Neural progenitor cell (in vitro differentiated cells): ENCODE measurements around the gene CPNE4. TPM values are rescaled to one million over a fixed set of nuclear protein-coding genes. Genes with fewer than 3 reads are reported as not detected.

Source experiments
- DNase-seq: peaks from one replicate; pipeline ENCODE4 v3.0.0-alpha.2; 2016; ENCODE audit warnings: low spot score
- H2AFZ ChIP-seq: fragments of 200-600 bp; sonication (generic); replicated peaks from 2 replicates; pipeline ENCODE4 v1.6.1; 2016; ENCODE audit warnings: antibody characterized with exemption
- H3F3A ChIP-seq: fragments of 200-600 bp; sonication (generic); 2 replicates; pipeline ENCODE4 v1.6.1; 2016; ENCODE audit warnings: antibody characterized with exemption, low read depth
- H3K27ac ChIP-seq: fragments of 200-600 bp; sonication (generic); 2 replicates; pipeline ENCODE4 v1.5.1; 2016; ENCODE audit warnings: mild to moderate bottlenecking
- H3K27me3 ChIP-seq: fragments of 200-600 bp; sonication (generic); 2 replicates; pipeline ENCODE4 v1.6.1; 2016; ENCODE audit warnings: mild to moderate bottlenecking, moderate library complexity
- H3K36me3 ChIP-seq: fragments of 200-600 bp; sonication (generic); 2 replicates; pipeline ENCODE4 v1.5.1; 2016
- H3K4me1 ChIP-seq: fragments of 200-600 bp; sonication (generic); 2 replicates; pipeline ENCODE4 v1.6.1; 2016; ENCODE audit warnings: mixed run types
- H3K4me2 ChIP-seq: fragments of 200-600 bp; sonication (generic); 2 replicates; pipeline ENCODE4 v1.6.1; 2016
- H3K4me3 ChIP-seq: fragments of 200-600 bp; sonication (generic); 2 replicates; pipeline ENCODE4 v1.5.1; 2016
- H3K79me2 ChIP-seq: fragments of 200-600 bp; sonication (generic); 2 replicates; pipeline ENCODE4 v1.6.1; 2016; ENCODE audit warnings: low read depth
- H3K9ac ChIP-seq: fragments of 200-600 bp; sonication (generic); 2 replicates; pipeline ENCODE4 v1.6.1; 2016
- H3K9me3 ChIP-seq: fragments of 200-600 bp; sonication (generic); 2 replicates; pipeline ENCODE4 v1.5.1; 2016; ENCODE audit warnings: low read depth
- H4K20me1 ChIP-seq: fragments of 200-600 bp; sonication (generic); 2 replicates; pipeline ENCODE4 v1.6.1; 2016; ENCODE audit warnings: low read depth
- H3K27ac Mint-ChIP-seq: 3 replicates; pipeline ENCODE4 v1.8.0; 2021; ENCODE audit warnings: mixed read lengths
- H3K27me3 Mint-ChIP-seq: 2 replicates; pipeline ENCODE4 v1.8.0; 2022; ENCODE audit warnings: low read depth, mild to moderate bottlenecking, inconsistent platforms, moderate library complexity, mixed read lengths; ENCODE audit not compliant: insufficient read depth
- H3K36me3 Mint-ChIP-seq: 3 replicates; pipeline ENCODE4 v1.8.0; 2021; ENCODE audit warnings: mixed read lengths
- H3K4me1 Mint-ChIP-seq: 3 replicates; pipeline ENCODE4 v1.8.0; 2021; ENCODE audit warnings: mixed read lengths
- H3K4me3 Mint-ChIP-seq: 3 replicates; pipeline ENCODE4 v1.8.0; 2021; ENCODE audit warnings: mild to moderate bottlenecking, moderate library complexity, mixed read lengths
- H3K9me3 Mint-ChIP-seq: 3 replicates; pipeline ENCODE4 v1.8.0; 2020; ENCODE audit warnings: mixed read lengths
- EZH2 ChIP-seq: fragments of 200-600 bp; sonication (generic); IDR thresholded peaks from 2 replicates; pipeline ENCODE4 v1.6.1; 2017; ENCODE audit warnings: antibody characterized with exemption, mild to moderate bottlenecking, moderate library complexity
- EZH2phosphoT487 ChIP-seq: fragments of 200-600 bp; sonication (generic); IDR thresholded peaks from 2 replicates; pipeline ENCODE4 v1.6.1; 2017; ENCODE audit warnings: antibody characterized with exemption
- total RNA-seq: library from RNA; depleted of rRNA; stranded (reverse); fragments of >200 nt; gene quantifications from 2 replicates; pipeline ENCODE4 v1.2.3, GENCODE V29; 2015; ENCODE audit warnings: low replicate concordance
- TF ChIP-seq, protein P1 (sequence below): fragments of 200-600 bp; sonication (generic); IDR thresholded peaks from 2 replicates; pipeline ENCODE4 v1.5.1; 2017; ENCODE audit warnings: antibody characterized with exemption, mild to moderate bottlenecking

CPNE4 gene
- total RNA-seq, 1 donor from 2014 or later: not detected

DNA sequence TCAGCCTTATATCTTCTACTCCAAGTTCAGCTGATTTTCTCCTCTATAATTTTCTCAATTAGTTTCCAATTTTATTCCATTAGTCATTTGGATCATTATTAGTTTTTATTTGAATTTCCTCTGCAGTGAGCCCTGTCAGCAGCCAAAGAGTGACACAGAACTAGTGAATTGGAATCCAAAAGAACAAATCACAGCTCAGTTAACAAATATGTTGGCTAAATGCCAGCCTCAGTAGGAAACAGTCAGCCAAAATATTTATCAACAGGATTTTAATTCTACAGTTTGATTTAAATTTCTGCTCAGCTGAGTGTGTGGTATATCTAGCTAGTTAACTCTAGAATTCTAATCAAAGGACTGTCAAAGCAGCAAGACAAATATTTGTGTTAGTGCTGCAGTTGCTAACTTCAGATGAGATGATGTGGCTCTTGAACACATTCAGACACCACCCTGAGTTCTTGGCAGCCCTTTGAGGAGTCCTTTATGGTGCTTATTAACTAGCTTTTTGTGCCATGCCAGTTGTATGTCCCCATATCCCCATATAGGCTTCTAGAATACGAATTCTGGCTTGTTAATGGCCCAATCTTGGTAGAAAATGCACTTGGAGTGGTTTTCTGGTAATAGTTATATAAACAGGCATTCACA lies 194.5 kb downstream of the CPNE4 start:
- no peaks in the 10 kb centered on the region for H3K4me1 Mint-ChIP-seq
- no peaks in the 10 kb centered on the region for H3K4me1 ChIP-seq
- H3K9me3 ChIP-seq: no peaks in the 10 kb centered on the region
- H4K20me1 ChIP-seq: no peaks in the 10 kb centered on the region
- H3K36me3 Mint-ChIP-seq: no peaks in the 10 kb centered on the region
- no peaks in the 10 kb centered on the region for H3K9me3 Mint-ChIP-seq
- H2AFZ ChIP-seq: no peak overlapping the region
- no peaks in the 10 kb centered on the region for H3K27me3 Mint-ChIP-seq
- no peak overlapping the region for H3K4me3 Mint-ChIP-seq
- H3F3A ChIP-seq: no peaks in the 10 kb centered on the region
- H3K27me3 ChIP-seq: no peaks in the 10 kb centered on the region
- no peaks in the 10 kb centered on the region for H3K36me3 ChIP-seq
- H3K27ac Mint-ChIP-seq: no peak overlapping the region
- no peak overlapping the region for H3K4me2 ChIP-seq
- TF ChIP-seq, protein P1, sequence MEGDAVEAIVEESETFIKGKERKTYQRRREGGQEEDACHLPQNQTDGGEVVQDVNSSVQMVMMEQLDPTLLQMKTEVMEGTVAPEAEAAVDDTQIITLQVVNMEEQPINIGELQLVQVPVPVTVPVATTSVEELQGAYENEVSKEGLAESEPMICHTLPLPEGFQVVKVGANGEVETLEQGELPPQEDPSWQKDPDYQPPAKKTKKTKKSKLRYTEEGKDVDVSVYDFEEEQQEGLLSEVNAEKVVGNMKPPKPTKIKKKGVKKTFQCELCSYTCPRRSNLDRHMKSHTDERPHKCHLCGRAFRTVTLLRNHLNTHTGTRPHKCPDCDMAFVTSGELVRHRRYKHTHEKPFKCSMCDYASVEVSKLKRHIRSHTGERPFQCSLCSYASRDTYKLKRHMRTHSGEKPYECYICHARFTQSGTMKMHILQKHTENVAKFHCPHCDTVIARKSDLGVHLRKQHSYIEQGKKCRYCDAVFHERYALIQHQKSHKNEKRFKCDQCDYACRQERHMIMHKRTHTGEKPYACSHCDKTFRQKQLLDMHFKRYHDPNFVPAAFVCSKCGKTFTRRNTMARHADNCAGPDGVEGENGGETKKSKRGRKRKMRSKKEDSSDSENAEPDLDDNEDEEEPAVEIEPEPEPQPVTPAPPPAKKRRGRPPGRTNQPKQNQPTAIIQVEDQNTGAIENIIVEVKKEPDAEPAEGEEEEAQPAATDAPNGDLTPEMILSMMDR: no peak
- no peak for TF ChIP-seq EZH2
- no peak for TF ChIP-seq EZH2phosphoT487
- no peaks in the 10 kb centered on the region for H3K79me2 ChIP-seq
- H3K4me3 ChIP-seq: no peak overlapping the region
- DNase-seq: no peak
- no peak overlapping the region for H3K9ac ChIP-seq
- H3K27ac ChIP-seq: no peak overlapping the region

DNA sequence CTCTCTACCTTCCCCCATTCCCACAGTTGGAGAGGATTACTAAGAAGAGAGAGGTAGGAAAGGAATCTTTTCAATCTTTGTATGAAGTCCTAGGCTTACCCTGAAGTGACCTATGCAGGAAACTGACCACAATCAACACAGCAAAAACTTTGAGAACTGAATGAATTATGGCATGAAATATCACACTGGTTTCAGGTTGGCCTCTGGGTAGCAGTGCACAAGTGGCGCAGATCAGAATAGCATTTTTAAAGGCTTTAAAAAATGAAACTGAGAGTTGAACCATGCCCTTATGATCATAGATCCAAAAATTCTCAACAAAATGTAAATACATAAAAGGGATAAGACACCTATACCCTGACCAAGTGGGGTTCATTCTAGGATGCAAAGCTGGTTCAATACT lies 198.9 kb downstream of the CPNE4 start:
- H3K27me3 ChIP-seq: no peaks in the 10 kb centered on the region
- H3K36me3 ChIP-seq: no peaks in the 10 kb centered on the region
- no peak overlapping the region for H3K9ac ChIP-seq
- no peaks in the 10 kb centered on the region for H3K79me2 ChIP-seq
- Mint-ChIP-seq H3K4me1 (no peaks in the 10 kb centered on the region), H3K36me3 (no peaks in the 10 kb centered on the region), H3K27me3 (no peaks in the 10 kb centered on the region), H3K9me3 (no peaks in the 10 kb centered on the region), H3K4me3 (no peak overlapping the region), H3K27ac (no peak overlapping the region)
- H4K20me1 ChIP-seq: no peaks in the 10 kb centered on the region
- no peaks in the 10 kb centered on the region for H3K9me3 ChIP-seq
- no peaks in the 10 kb centered on the region for H3F3A ChIP-seq
- no peak for DNase-seq
- no peak overlapping the region for H3K4me2 ChIP-seq
- TF ChIP-seq, protein P1: no peak
- no peak for TF ChIP-seq EZH2phosphoT487
- no peak for TF ChIP-seq EZH2
- H3K4me3 ChIP-seq: no peak overlapping the region
- no peak overlapping the region for H3K27ac ChIP-seq
- H3K4me1 ChIP-seq: no peaks in the 10 kb centered on the region
- H2AFZ ChIP-seq: no peak overlapping the region

DNA sequence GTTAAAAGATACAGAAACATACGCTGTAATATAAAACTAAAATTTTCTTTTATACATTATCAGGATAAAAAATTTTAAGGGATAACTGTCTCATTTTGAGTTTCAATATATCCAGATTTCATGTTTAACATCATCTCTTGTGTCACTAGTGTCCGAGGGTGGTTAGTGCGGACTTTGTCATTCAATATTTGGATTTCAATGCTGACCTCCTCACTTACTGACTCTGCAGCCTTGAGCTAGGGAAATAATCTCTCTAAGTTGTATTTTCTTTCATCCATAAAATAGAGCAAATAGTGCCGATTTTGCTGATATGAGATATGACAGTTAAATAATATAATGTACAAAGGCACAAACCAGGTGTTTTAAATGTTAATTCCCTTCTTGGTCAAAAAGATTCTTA lies 203.2 kb downstream of the CPNE4 start:
- Histone ChIP-seq H2AFZ (no peak overlapping the region), H3K9me3 (no peaks in the 10 kb centered on the region), H3K9ac (no peak overlapping the region), H3F3A (no peaks in the 10 kb centered on the region), H3K4me1 (no peaks in the 10 kb centered on the region), H4K20me1 (no peaks in the 10 kb centered on the region), H3K36me3 (no peaks in the 10 kb centered on the region), H3K27me3 (no peaks in the 10 kb centered on the region), H3K4me2 (no peak overlapping the region), H3K4me3 (no peak overlapping the region), H3K79me2 (no peaks in the 10 kb centered on the region), H3K27ac (no peak overlapping the region)
- no peak for DNase-seq
- peaks cover 5% of the 10 kb centered on the region for H3K36me3 Mint-ChIP-seq
- H3K9me3 Mint-ChIP-seq: peaks cover 5% of the 10 kb centered on the region
- H3K27me3 Mint-ChIP-seq: no peaks in the 10 kb centered on the region
- H3K4me3 Mint-ChIP-seq: no peak overlapping the region
- TF ChIP-seq, protein P1: no peak
- no peak for TF ChIP-seq EZH2phosphoT487
- TF ChIP-seq EZH2: no peak
- no peak overlapping the region for H3K27ac Mint-ChIP-seq
- no peaks in the 10 kb centered on the region for H3K4me1 Mint-ChIP-seq
